Muscle of leg (tissue), 11 donors: ENCODE data around the gene NLGN1. TPM values are rescaled to one million over a fixed set of nuclear protein-coding genes. Genes with fewer than 3 reads are reported as not detected.

Experiments
- DNase-seq: peaks from one replicate; pipeline ENCODE4 v3.0.0; 2013
- H3K27ac ChIP-seq: one replicate; pipeline ENCODE4 v1.5.1; 2013; ENCODE audit warnings: mild to moderate bottlenecking, low read length, control low read depth
- H3K27me3 ChIP-seq: one replicate; pipeline ENCODE4 v1.6.1; 2013; ENCODE audit warnings: low read length; ENCODE audit not compliant: control insufficient read depth, insufficient read depth
- H3K36me3 ChIP-seq: one replicate; pipeline ENCODE4 v1.6.1; 2013; ENCODE audit warnings: low read length; ENCODE audit not compliant: control insufficient read depth, insufficient read depth
- H3K4me1 ChIP-seq: one replicate; pipeline ENCODE4 v1.6.1; 2013; ENCODE audit warnings: low read length; ENCODE audit not compliant: control insufficient read depth, insufficient read depth
- H3K4me3 ChIP-seq: one replicate; pipeline ENCODE4 v1.5.1; 2013; ENCODE audit warnings: low read length, control low read depth
- H3K9me3 ChIP-seq: replicated peaks from 2 replicates; pipeline ENCODE4 v1.6.1; 2013; ENCODE audit warnings: low read depth, low read length; ENCODE audit not compliant: control insufficient read depth
- WGBS: methylation state at CpG from one replicate; pipeline ENCODE4 v1.1.5; 2013; ENCODE audit warnings: missing lambda C conversion rate; ENCODE audit not compliant: insufficient coverage; 5-methylcytosine and 5-hydroxymethylcytosine counted together
- polyA plus RNA-seq, 8 donors: library from polyadenylated mRNA; unstranded; fragments of 120-200 nt; gene quantifications; one replicate each; pipeline versions ENCODE4 v1.2.1 to v1.2.3, GENCODE V29; 2013; ENCODE audit warnings: inconsistent platforms in 1 of 8, low replicate concordance in 1 of 8; ENCODE audit not compliant: insufficient read length in 8 of 8, insufficient read depth in 1 of 8
- total RNA-seq: library from RNA; stranded (reverse); fragments of 120-200 nt; gene quantifications from one replicate; pipeline ENCODE4 v1.2.4, GENCODE V29; 2013

The NLGN1 gene
- total and polyA plus RNA-seq, 9 donors, result 0.95 to 8.5 (median 2.7) TPM

- no peak overlapping the region for H3K4me3 ChIP-seq
- no peaks in the 10 kb centered on the region for H3K4me1 ChIP-seq
- no peaks in the 10 kb centered on the region for H3K9me3 ChIP-seq
- no peak for DNase-seq
- WGBS, result no CpG with 5 or more reads among the region's 2 CpGs
- H3K27ac ChIP-seq, result no peak overlapping the region
- H3K27me3 ChIP-seq, result no peaks in the 10 kb centered on the region
- no peaks in the 10 kb centered on the region for H3K36me3 ChIP-seq
Measured at GRCh38 chr3:173652093-173652492, 254.5 kb downstream of the NLGN1 start.

- Histone ChIP-seq H3K27me3 (no peaks in the 10 kb centered on the region), H3K4me3 (no peak overlapping the region), H3K9me3 (no peaks in the 10 kb centered on the region), H3K27ac (no peak overlapping the region), H3K36me3 (no peaks in the 10 kb centered on the region), H3K4me1 (no peaks in the 10 kb centered on the region)
- DNase-seq, result no peak
- no CpG with 5 or more reads among the region's 1 CpG for WGBS
Measured at GRCh38 chr3:173653781-173654180, 256.2 kb downstream of the NLGN1 start.

GRCh38 chr3:173659972-173660371 lies 262.4 kb downstream of the NLGN1 start:
- Histone ChIP-seq H3K4me3 (no peak overlapping the region), H3K27me3 (no peaks in the 10 kb centered on the region), H3K27ac (no peak overlapping the region), H3K4me1 (no peaks in the 10 kb centered on the region), H3K36me3 (no peaks in the 10 kb centered on the region), H3K9me3 (no peaks in the 10 kb centered on the region)
- no CpG with 5 or more reads among the region's 2 CpGs for WGBS
- no peak for DNase-seq

GRCh38 chr3:173660645-173661299 lies 263.2 kb downstream of the NLGN1 start:
- Histone ChIP-seq H3K4me1 (no peaks in the 10 kb centered on the region), H3K9me3 (no peaks in the 10 kb centered on the region), H3K27ac (no peak overlapping the region), H3K27me3 (no peaks in the 10 kb centered on the region), H3K36me3 (no peaks in the 10 kb centered on the region), H3K4me3 (no peak overlapping the region)
- 66% methylated on average over 3 of the region's 3 CpGs for WGBS
- no peak for DNase-seq

GRCh38 chr3:173663696-173664111 lies 266.2 kb downstream of the NLGN1 start:
- DNase-seq, result peak; percentile 67

GRCh38 chr3:173676094-173676493 lies 278.6 kb downstream of the NLGN1 start:
- WGBS, result no CpG with 5 or more reads among the region's 1 CpG

More at GRCh38 chr3:173663696-173664111, 266.2 kb downstream of the NLGN1 start:
- no peaks in the 10 kb centered on the region for H3K4me1 ChIP-seq
- H3K36me3 ChIP-seq, result no peaks in the 10 kb centered on the region
- no peaks in the 10 kb centered on the region for H3K9me3 ChIP-seq
- WGBS, result no CpG with 5 or more reads among the region's 1 CpG
- H3K4me3 ChIP-seq, result no peak overlapping the region
- no peaks in the 10 kb centered on the region for H3K27me3 ChIP-seq
- no peak overlapping the region for H3K27ac ChIP-seq

GRCh38 chr3:173681188-173681678 lies 283.7 kb downstream of the NLGN1 start:
- Histone ChIP-seq H3K27ac (no peak overlapping the region), H3K9me3 (no peaks in the 10 kb centered on the region), H3K4me3 (no peak overlapping the region), H3K36me3 (no peaks in the 10 kb centered on the region), H3K27me3 (no peaks in the 10 kb centered on the region), H3K4me1 (no peaks in the 10 kb centered on the region)
- WGBS, result no CpG with 5 or more reads among the region's 1 CpG
- no peak for DNase-seq

More at GRCh38 chr3:173676094-173676493, 278.6 kb downstream of the NLGN1 start:
- Histone ChIP-seq H3K4me3 (no peak overlapping the region), H3K27me3 (no peaks in the 10 kb centered on the region), H3K4me1 (no peaks in the 10 kb centered on the region), H3K9me3 (no peaks in the 10 kb centered on the region), H3K36me3 (no peaks in the 10 kb centered on the region), H3K27ac (no peak overlapping the region)
- DNase-seq, result no peak

GRCh38 chr3:173685456-173685855 lies 287.9 kb downstream of the NLGN1 start:
- Histone ChIP-seq H3K4me1 (no peaks in the 10 kb centered on the region), H3K27ac (no peak overlapping the region), H3K36me3 (no peaks in the 10 kb centered on the region), H3K27me3 (no peaks in the 10 kb centered on the region), H3K9me3 (no peaks in the 10 kb centered on the region), H3K4me3 (no peak overlapping the region)
- no peak for DNase-seq
- 91% methylated on average over 1 of the region's 2 CpGs for WGBS

GRCh38 chr3:173688216-173688842 lies 290.8 kb downstream of the NLGN1 start:
- no CpG with 5 or more reads among the region's 4 CpGs for WGBS
- no peak for DNase-seq
- Histone ChIP-seq H3K36me3 (no peaks in the 10 kb centered on the region), H3K4me3 (no peak overlapping the region), H3K4me1 (no peaks in the 10 kb centered on the region), H3K9me3 (no peaks in the 10 kb centered on the region), H3K27ac (no peak overlapping the region), H3K27me3 (no peaks in the 10 kb centered on the region)

- no peak for DNase-seq
- Histone ChIP-seq H3K36me3 (no peaks in the 10 kb centered on the region), H3K27me3 (no peaks in the 10 kb centered on the region), H3K27ac (no peak overlapping the region), H3K4me3 (no peak overlapping the region), H3K4me1 (no peaks in the 10 kb centered on the region), H3K9me3 (no peaks in the 10 kb centered on the region)
- 87% methylated on average over 7 of the region's 7 CpGs for WGBS
Measured at GRCh38 chr3:173690542-173691180, 293.1 kb downstream of the NLGN1 start.
